MM.1S (cell line): ENCODE results near the gene PCLO.

Experiments used
- DNase-seq: peaks from one replicate; pipeline ENCODE4 v3.0.0-alpha.2; 2015
- H2AFZ ChIP-seq: fragments of 300-600 bp; sonication (generic); 2 replicates; pipeline ENCODE4 v1.6.0; 2016; ENCODE audit warnings: antibody characterized with exemption, low read length
- H3F3A ChIP-seq: fragments of 300-600 bp; sonication (generic); 2 replicates; pipeline ENCODE4 v1.6.1; 2016; ENCODE audit warnings: mild to moderate bottlenecking, antibody characterized with exemption, low read length, moderate library complexity, mixed read lengths; ENCODE audit not compliant: insufficient read depth
- H3K27ac ChIP-seq: fragments of 300-600 bp; sonication (generic); 2 replicates; pipeline ENCODE4 v1.5.1; 2016; ENCODE audit warnings: mild to moderate bottlenecking, low read length
- H3K27me3 ChIP-seq: fragments of 300-600 bp; sonication (generic); replicated peaks from 2 replicates; pipeline ENCODE4 v1.6.0; 2016; ENCODE audit warnings: low read length; ENCODE audit not compliant: insufficient read depth
- H3K36me3 ChIP-seq: fragments of 300-600 bp; sonication (generic); replicated peaks from 2 replicates; pipeline ENCODE4 v1.6.1; 2016; ENCODE audit warnings: mild to moderate bottlenecking, low read length, mixed read lengths; ENCODE audit not compliant: insufficient read depth
- H3K4me1 ChIP-seq: fragments of 300-600 bp; sonication (generic); 2 replicates; pipeline ENCODE4 v1.6.1; 2016; ENCODE audit warnings: low read length, mixed read lengths
- H3K4me2 ChIP-seq: fragments of 300-600 bp; sonication (generic); 2 replicates; pipeline ENCODE4 v1.6.0; 2016; ENCODE audit warnings: low read depth, low read length
- H3K4me3 ChIP-seq: fragments of 300-600 bp; sonication (generic); 2 replicates; pipeline ENCODE4 v1.5.1; 2016; ENCODE audit warnings: low read length, mixed read lengths
- H3K79me2 ChIP-seq: fragments of 300-600 bp; sonication (generic); 2 replicates; pipeline ENCODE4 v1.6.1; 2016; ENCODE audit warnings: mixed run types, low read length, mixed read lengths
- H3K9ac ChIP-seq: fragments of 300-600 bp; sonication (generic); 2 replicates; pipeline ENCODE4 v1.6.1; 2016; ENCODE audit warnings: low read length, mixed read lengths
- H3K9me2 ChIP-seq: fragments of 300-600 bp; sonication (generic); replicated peaks from 2 replicates; pipeline ENCODE4 v1.6.1; 2016; ENCODE audit warnings: mild to moderate bottlenecking, low read length, mixed read lengths; ENCODE audit not compliant: insufficient read depth
- H3K9me3 ChIP-seq: fragments of 300-600 bp; sonication (generic); replicated peaks from 2 replicates; pipeline ENCODE4 v1.6.1; 2016; ENCODE audit warnings: mild to moderate bottlenecking, low read length, mixed read lengths; ENCODE audit not compliant: insufficient read depth
- H4K20me1 ChIP-seq: fragments of 300-600 bp; sonication (generic); 2 replicates; pipeline ENCODE4 v1.6.1; 2016; ENCODE audit warnings: mild to moderate bottlenecking, low read length, moderate library complexity, mixed read lengths; ENCODE audit not compliant: insufficient read depth
- CTCF ChIP-seq: fragments of 300-600 bp; sonication (generic); IDR thresholded peaks from 2 replicates; pipeline ENCODE4 v1.5.1; 2016; ENCODE audit warnings: antibody characterized with exemption, low read length, mixed read lengths
- EZH2 ChIP-seq: fragments of 300-600 bp; sonication (generic); optimal IDR thresholded peaks from 2 replicates; pipeline ENCODE3; 2017; ENCODE audit warnings: low read depth, mild to moderate bottlenecking, antibody characterized with exemption, low read length, mixed read lengths
- EZH2phosphoT487 ChIP-seq: fragments of 300-600 bp; sonication (generic); IDR thresholded peaks from 2 replicates; pipeline ENCODE4 v1.6.1; 2018; ENCODE audit warnings: antibody characterized with exemption, low read length

PCLO gene

GRCh38 chr7:83111391-83111790 is 51.3 kb downstream of the PCLO start:
- H3K27ac ChIP-seq: no peak overlapping the region
- TF ChIP-seq EZH2: no peak
- TF ChIP-seq EZH2phosphoT487: no peak
- no peak for TF ChIP-seq CTCF
- DNase-seq: no peak
- H3K27me3 ChIP-seq: no peaks in the 10 kb centered on the region
- H4K20me1 ChIP-seq: no peaks in the 10 kb centered on the region
- H3K4me2 ChIP-seq: no peak overlapping the region
- no peak overlapping the region for H2AFZ ChIP-seq
- no peaks in the 10 kb centered on the region for H3K36me3 ChIP-seq
- H3K9me3 ChIP-seq: no peaks in the 10 kb centered on the region
- H3K9ac ChIP-seq: no peak overlapping the region
- H3K4me3 ChIP-seq: no peak overlapping the region
- no peaks in the 10 kb centered on the region for H3F3A ChIP-seq
- no peaks in the 10 kb centered on the region for H3K4me1 ChIP-seq
- no peaks in the 10 kb centered on the region for H3K79me2 ChIP-seq
- no peaks in the 10 kb centered on the region for H3K9me2 ChIP-seq

- Histone ChIP-seq H2AFZ (no peak overlapping the region), H3K79me2 (no peaks in the 10 kb centered on the region), H3F3A (no peaks in the 10 kb centered on the region), H3K9ac (no peak overlapping the region), H3K9me2 (no peaks in the 10 kb centered on the region), H3K9me3 (no peaks in the 10 kb centered on the region), H3K27me3 (no peaks in the 10 kb centered on the region), H3K4me1 (no peaks in the 10 kb centered on the region), H3K36me3 (no peaks in the 10 kb centered on the region), H3K4me3 (no peak overlapping the region), H3K4me2 (no peak overlapping the region), H3K27ac (no peak overlapping the region), H4K20me1 (no peaks in the 10 kb centered on the region)
- no peak for DNase-seq
- TF ChIP-seq EZH2: no peak
- no peak for TF ChIP-seq EZH2phosphoT487
- no peak for TF ChIP-seq CTCF
These were observed 53.3 kb downstream of the PCLO start for GRCh38 chr7:83109352-83109751.

- no peaks in the 10 kb centered on the region for H3K27me3 ChIP-seq
- no peaks in the 10 kb centered on the region for H3K4me1 ChIP-seq
- H4K20me1 ChIP-seq: no peaks in the 10 kb centered on the region
- H2AFZ ChIP-seq: no peak overlapping the region
- no peak overlapping the region for H3K9ac ChIP-seq
- no peak for DNase-seq
- no peak overlapping the region for H3K4me3 ChIP-seq
- no peaks in the 10 kb centered on the region for H3K79me2 ChIP-seq
- TF ChIP-seq EZH2 (no peak), CTCF (no peak), EZH2phosphoT487 (no peak)
- no peaks in the 10 kb centered on the region for H3F3A ChIP-seq
- H3K27ac ChIP-seq: no peak overlapping the region
- H3K9me3 ChIP-seq: no peaks in the 10 kb centered on the region
- no peaks in the 10 kb centered on the region for H3K9me2 ChIP-seq
- no peaks in the 10 kb centered on the region for H3K36me3 ChIP-seq
- H3K4me2 ChIP-seq: no peak overlapping the region
These were observed 56.7 kb downstream of the PCLO start for GRCh38 chr7:83105948-83106347.

GRCh38 chr7:83105063-83105462 is 57.6 kb downstream of the PCLO start:
- Histone ChIP-seq H3K4me3 (no peak overlapping the region), H3K79me2 (no peaks in the 10 kb centered on the region), H3K27me3 (no peaks in the 10 kb centered on the region), H3K9me3 (no peaks in the 10 kb centered on the region), H3K9me2 (no peaks in the 10 kb centered on the region), H2AFZ (no peak overlapping the region), H4K20me1 (no peaks in the 10 kb centered on the region), H3K4me1 (no peaks in the 10 kb centered on the region), H3K9ac (no peak overlapping the region), H3K4me2 (no peak overlapping the region), H3K36me3 (no peaks in the 10 kb centered on the region), H3K27ac (no peak overlapping the region), H3F3A (no peaks in the 10 kb centered on the region)
- no peak for DNase-seq
- no peak for TF ChIP-seq CTCF
- TF ChIP-seq EZH2: no peak
- TF ChIP-seq EZH2phosphoT487: no peak
